ENCODE results near the gene LRFN2. TPM values are rescaled to one million over a fixed set of nuclear protein-coding genes. Genes with fewer than 3 reads are reported as not detected.

The LRFN2 gene
- total RNA-seq, 1 experiment from 2014 or later: not detected

GRCh38 chr6:40377173-40377806 lies 209.9 kb downstream of the LRFN2 start:
- Histone ChIP-seq H3K9ac (ENCODE audit: low read length) (no peak overlapping the region), H2AFZ (ENCODE audit: low read length) (no peak overlapping the region), H3K79me2 (ENCODE audit: low read length) (no peaks in the 10 kb centered on the region), H3K4me1 (ENCODE audit: insufficient read depth, low read length) (no peaks in the 10 kb centered on the region), H3K4me2 (ENCODE audit: low read length) (no peak overlapping the region), H3K4me3 (ENCODE audit: low read length) (no peak overlapping the region), H3F3A (ENCODE audit: low read length, unreplicated experiment) (no peaks in the 10 kb centered on the region), H3K36me3 (ENCODE audit: low read depth, low read length) (no peaks in the 10 kb centered on the region), H3K9me3 (ENCODE audit: low read length) (no peaks in the 10 kb centered on the region), H3K27ac (ENCODE audit: low read length) (no peak overlapping the region), H3K9me2 (replicated peaks; ENCODE audit: low read length) (no peaks in the 10 kb centered on the region), H4K20me1 (ENCODE audit: low read length) (no peaks in the 10 kb centered on the region), H3K27me3 (ENCODE audit: low read length) (no peaks in the 10 kb centered on the region)
- intact Hi-C loops (cut with micrococcal nuclease): no loop called here
- ATAC-seq: no peak
- TF ChIP-seq EZH2phosphoT487 (IDR thresholded peaks at IDR 0.05; ENCODE audit: borderline replicate concordance, low read length): no peak
- TF ChIP-seq CTCF (conservative IDR thresholded peaks at IDR 0.05; ENCODE audit: low read depth, low read length): no peak
- TF ChIP-seq EZH2 (IDR thresholded peaks at IDR 0.05; ENCODE audit: low read length, unreplicated experiment): no peak
- BruUV-seq (replicated peaks): no TSS peak
- no peak for DNase-seq
- ChIA-PET POLR2A (ENCODE audit: unreplicated experiment) (no interaction called here), CTCF (no interaction called here)

- TF ChIP-seq CTCF (conservative IDR thresholded peaks at IDR 0.05; ENCODE audit: low read depth, low read length) (no peak), EZH2phosphoT487 (IDR thresholded peaks at IDR 0.05; ENCODE audit: borderline replicate concordance, low read length) (no peak), EZH2 (IDR thresholded peaks at IDR 0.05; ENCODE audit: low read length, unreplicated experiment) (no peak)
- Histone ChIP-seq H3K9ac (ENCODE audit: low read length) (no peak overlapping the region), H3K9me2 (replicated peaks; ENCODE audit: low read length) (no peaks in the 10 kb centered on the region), H3K9me3 (ENCODE audit: low read length) (no peaks in the 10 kb centered on the region), H3K27ac (ENCODE audit: low read length) (no peak overlapping the region), H4K20me1 (ENCODE audit: low read length) (no peaks in the 10 kb centered on the region), H3K79me2 (ENCODE audit: low read length) (no peaks in the 10 kb centered on the region), H3K4me1 (ENCODE audit: insufficient read depth, low read length) (no peaks in the 10 kb centered on the region), H3F3A (ENCODE audit: low read length, unreplicated experiment) (no peaks in the 10 kb centered on the region), H3K4me3 (ENCODE audit: low read length) (no peak overlapping the region), H2AFZ (ENCODE audit: low read length) (no peak overlapping the region), H3K36me3 (ENCODE audit: low read depth, low read length) (no peaks in the 10 kb centered on the region), H3K27me3 (ENCODE audit: low read length) (no peaks in the 10 kb centered on the region), H3K4me2 (ENCODE audit: low read length) (no peak overlapping the region)
- ChIA-PET CTCF (no interaction called here), POLR2A (ENCODE audit: unreplicated experiment) (no interaction called here)
- intact Hi-C loops (cut with micrococcal nuclease): no loop called here
- BruUV-seq (replicated peaks): no TSS peak
- ATAC-seq (no peak), DNase-seq (no peak)
Observed at GRCh38 chr6:40376113-40376650, 211.0 kb downstream of the LRFN2 start.

GRCh38 chr6:40373267-40373666 lies 213.9 kb downstream of the LRFN2 start:
- ChIA-PET CTCF (no interaction called here), POLR2A (ENCODE audit: unreplicated experiment) (no interaction called here)
- BruUV-seq (replicated peaks): no TSS peak
- Histone ChIP-seq H3K36me3 (ENCODE audit: low read depth, low read length) (no peaks in the 10 kb centered on the region), H3K27ac (ENCODE audit: low read length) (no peak overlapping the region), H3K9me2 (replicated peaks; ENCODE audit: low read length) (no peaks in the 10 kb centered on the region), H3K4me2 (ENCODE audit: low read length) (no peak overlapping the region), H3K27me3 (ENCODE audit: low read length) (no peaks in the 10 kb centered on the region), H3K9ac (ENCODE audit: low read length) (no peak overlapping the region), H4K20me1 (ENCODE audit: low read length) (no peaks in the 10 kb centered on the region), H2AFZ (ENCODE audit: low read length) (no peak overlapping the region), H3K9me3 (ENCODE audit: low read length) (no peaks in the 10 kb centered on the region), H3K4me1 (ENCODE audit: insufficient read depth, low read length) (no peaks in the 10 kb centered on the region), H3K79me2 (ENCODE audit: low read length) (no peaks in the 10 kb centered on the region), H3K4me3 (ENCODE audit: low read length) (no peak overlapping the region), H3F3A (ENCODE audit: low read length, unreplicated experiment) (no peaks in the 10 kb centered on the region)
- TF ChIP-seq EZH2phosphoT487 (IDR thresholded peaks at IDR 0.05; ENCODE audit: borderline replicate concordance, low read length): no peak
- no peak for TF ChIP-seq CTCF (conservative IDR thresholded peaks at IDR 0.05; ENCODE audit: low read depth, low read length)
- TF ChIP-seq EZH2 (IDR thresholded peaks at IDR 0.05; ENCODE audit: low read length, unreplicated experiment): no peak
- no peak for DNase-seq
- intact Hi-C loops (cut with micrococcal nuclease): no loop called here
- no peak for ATAC-seq
